Lung (tissue), 12 donors: Measurements from ENCODE around the gene SVIL. TPM values are rescaled to one million over a fixed set of nuclear protein-coding genes. Genes with fewer than 3 reads are reported as not detected.
A peak's percentile ranks its signal among the peaks of the same experiment; 100 is the strongest.
"Not testable (repeated sequence)": the region's sequence is repeated elsewhere in the genome, so short reads cannot be mapped to it uniquely, and the experiment has no call there.

ENCODE experiments used
- ATAC-seq: fragments of 200-7000 bp; cut with Tn5 transposase; one replicate; pipeline ENCODE4 v1.9.1; 2020; ENCODE audit warnings: moderate number of reproducible peaks; ENCODE audit not compliant: insufficient read depth, low FRiP score
- DNase-seq, 3 donors: peaks; one replicate each; pipeline ENCODE4 v3.0.0-alpha.2; 2013 to 2017
- H3K27ac ChIP-seq, 2 donors: one replicate each; pipeline ENCODE4 v1.5.1; 2013; ENCODE audit warnings: mild to moderate bottlenecking in 2 of 2, moderate library complexity in 2 of 2, control low read depth in 1 of 2, inconsistent platforms in 1 of 2, low read depth in 1 of 2, low read length in 1 of 2
- H3K27me3 ChIP-seq, 3 donors: one replicate each; pipeline ENCODE4 v1.5.1; 2013; ENCODE audit warnings: low read length in 2 of 3; ENCODE audit not compliant: control insufficient read depth in 3 of 3, insufficient read depth in 3 of 3
- H3K36me3 ChIP-seq, 4 donors: one replicate each; pipeline ENCODE4 v1.5.1; 2013; ENCODE audit warnings: low read length in 4 of 4, mild to moderate bottlenecking in 1 of 4, moderate library complexity in 1 of 4; ENCODE audit not compliant: control insufficient read depth in 4 of 4, insufficient read depth in 4 of 4
- H3K4me1 ChIP-seq, 5 donors: one replicate each; pipeline ENCODE4 v1.5.1; 2013; ENCODE audit warnings: low read length in 5 of 5, mild to moderate bottlenecking in 2 of 5, moderate library complexity in 1 of 5; ENCODE audit not compliant: control insufficient read depth in 5 of 5, insufficient read depth in 5 of 5
- H3K4me3 ChIP-seq: one replicate; pipeline ENCODE4 v1.5.1; 2013; ENCODE audit warnings: mild to moderate bottlenecking, control low read depth, moderate library complexity
- H3K9ac ChIP-seq, 2 donors: one replicate each; pipeline ENCODE4 v1.5.1; 2013; ENCODE audit warnings: low read length in 2 of 2, control low read depth in 1 of 2; ENCODE audit not compliant: insufficient read depth in 1 of 2
- H3K9me3 ChIP-seq, 4 donors: one replicate each; pipeline ENCODE4 v1.5.1; 2013; ENCODE audit warnings: low read length in 3 of 4, mild to moderate bottlenecking in 1 of 4, moderate library complexity in 1 of 4; ENCODE audit not compliant: control insufficient read depth in 4 of 4, insufficient read depth in 3 of 4
- CTCF ChIP-seq: IDR thresholded peaks from 2 replicates; pipeline ENCODE4 v1.5.1; 2012; ENCODE audit warnings: mild to moderate bottlenecking; ENCODE audit errors: control extremely low read depth, extremely low read depth
- WGBS, 2 donors: extraction: QIAGEN DNeasy Blood & Tissue Kit; methylation state at CpG; one replicate each; pipeline ENCODE4 v1.1.7; 2013; 5-methylcytosine and 5-hydroxymethylcytosine counted together
- polyA plus RNA-seq, 2 donors: library from polyadenylated mRNA; stranded (reverse); fragments of 200-250 nt; gene quantifications; one replicate each; pipeline ENCODE4 v1.2.1, GENCODE V29; 2013
- total RNA-seq, 2 donors: library from RNA; depleted of rRNA in 1 of 2; stranded (reverse); fragments of >200 nt in 1 of 2; gene quantifications; one replicate each; pipeline ENCODE4 v1.2.1, GENCODE V29; 2014 to 2021
- donor health status: control.
- donor health status: control.
- donor health status: Bipolar disorder and iron deficiency.
- donor health status: healthy.
- donor health status: DM: yes; HTN: yes; CAD: no.

Gene SVIL
- total and polyA plus RNA-seq, 4 donors: 13.6 to 117 (median 44.0) TPM

- no peak for TF ChIP-seq CTCF
- H3K9ac ChIP-seq: no peak overlapping the region
- H3K4me3 ChIP-seq: no peak overlapping the region
- no peak for ATAC-seq
- H3K27ac ChIP-seq: peak overlapping the region in 1 of 2 donors; percentile 37
- 89 to 91% methylated on average over 12 of the region's 12 CpGs for WGBS, 2 donors
- peaks cover 0 to 9% (median 0%) of the 10 kb centered on the region in 5 donors for H3K4me1 ChIP-seq
- peaks cover 0 to 2% (median 0%) of the 10 kb centered on the region in 4 donors for H3K36me3 ChIP-seq
- H3K27me3 ChIP-seq: no peaks in the 10 kb centered on the region
- no peak for DNase-seq
- no peaks in the 10 kb centered on the region for H3K9me3 ChIP-seq
These were observed 55.3 kb downstream of the SVIL start for GRCh38 chr10:29579455-29579970.

GRCh38 chr10:29578457-29578856, 56.3 kb downstream of the SVIL start:
- Histone ChIP-seq H3K27me3 (no peaks in the 10 kb centered on the region), H3K27ac (no peak overlapping the region), H3K4me3 (no peak overlapping the region), H3K9ac (no peak overlapping the region), H3K4me1 (peaks cover 0 to 9% (median 0%) of the 10 kb centered on the region in 5 donors), H3K36me3 (peaks cover 0 to 2% (median 0%) of the 10 kb centered on the region in 4 donors), H3K9me3 (no peaks in the 10 kb centered on the region)
- no peak for TF ChIP-seq CTCF
- DNase-seq: no peak
- no peak for ATAC-seq
- WGBS, 2 donors: 92 to 96% methylated on average over 3 of the region's 3 CpGs

- H3K27ac ChIP-seq: no peak overlapping the region
- peaks cover 0 to 5% (median 0%) of the 10 kb centered on the region in 5 donors for H3K4me1 ChIP-seq
- H3K36me3 ChIP-seq: peaks cover 0 to 2% (median 0%) of the 10 kb centered on the region in 4 donors
- no peak overlapping the region for H3K9ac ChIP-seq
- ATAC-seq: no peak
- no peak for TF ChIP-seq CTCF
- H3K4me3 ChIP-seq: no peak overlapping the region
- 92 to 95% methylated on average over 8 of the region's 8 CpGs for WGBS, 2 donors
- DNase-seq: no peak
- H3K9me3 ChIP-seq: no peaks in the 10 kb centered on the region
- no peaks in the 10 kb centered on the region for H3K27me3 ChIP-seq
These were observed 58.1 kb downstream of the SVIL start for GRCh38 chr10:29576681-29577080.

GRCh38 chr10:29575098-29575455, 59.7 kb downstream of the SVIL start:
- Histone ChIP-seq H3K9ac (no peak overlapping the region), H3K36me3 (peaks cover 0 to 2% (median 0%) of the 10 kb centered on the region in 4 donors), H3K4me1 (peaks cover 0 to 5% (median 0%) of the 10 kb centered on the region in 5 donors), H3K4me3 (no peak overlapping the region), H3K27me3 (no peaks in the 10 kb centered on the region), H3K9me3 (no peaks in the 10 kb centered on the region), H3K27ac (peak overlapping the region in 1 of 2 donors; percentile 81)
- TF ChIP-seq CTCF: no peak
- ATAC-seq (no peak), DNase-seq (no peak)
- WGBS, 2 donors: 98 to 99% methylated on average over 2 of the region's 2 CpGs

- not testable (repeated sequence) for H3K9ac ChIP-seq, H3K9me3 ChIP-seq, H3K4me3 ChIP-seq, DNase-seq, H3K4me1 ChIP-seq, H3K27me3 ChIP-seq, H3K36me3 ChIP-seq, ATAC-seq
- WGBS, 2 donors: 86 to 91% methylated on average over 9 to 10 of the region's 10 CpGs
- peak overlapping the region in 1 of 2 donors; percentile 81 for H3K27ac ChIP-seq
These were observed 60.3 kb downstream of the SVIL start for GRCh38 chr10:29574212-29575097.
